HG03139 (cell line): ENCODE results near the gene ADGRB2.
"Not testable (repeated sequence)": the region's sequence is repeated elsewhere in the genome, so short reads cannot be mapped to it uniquely, and the experiment has no call there.

Experiments used
- ATAC-seq: cut with Tn5 transposase; IDR thresholded peaks from one replicate; pipeline ENCODE4 v1.9.1; 2021; ENCODE audit not compliant: unreplicated experiment

ADGRB2 gene

GRCh38 chr1:31727195-31727594, 36.9 kb downstream of the ADGRB2 start:
- ATAC-seq = no peak

DNA sequence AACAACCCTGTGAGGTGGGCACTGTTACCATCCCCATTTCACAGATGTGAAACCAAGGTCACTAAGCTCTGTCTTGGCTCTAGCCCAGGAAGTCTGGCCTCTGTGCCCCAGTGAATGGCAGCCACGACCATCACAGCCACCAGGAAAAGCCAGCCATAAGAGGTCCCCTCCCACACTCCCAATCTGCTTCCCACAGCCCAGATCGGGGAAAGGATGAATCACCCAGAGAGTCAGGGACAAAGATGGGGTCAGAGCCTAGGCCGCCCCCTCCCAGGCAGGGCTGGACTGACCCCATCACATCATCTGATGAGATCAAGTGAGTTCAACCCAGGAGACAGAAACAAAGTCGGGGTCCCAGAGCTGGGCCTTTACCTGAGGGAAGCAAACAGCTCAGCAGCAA, 37.4 kb downstream of the ADGRB2 start:
- no peak for ATAC-seq

DNA sequence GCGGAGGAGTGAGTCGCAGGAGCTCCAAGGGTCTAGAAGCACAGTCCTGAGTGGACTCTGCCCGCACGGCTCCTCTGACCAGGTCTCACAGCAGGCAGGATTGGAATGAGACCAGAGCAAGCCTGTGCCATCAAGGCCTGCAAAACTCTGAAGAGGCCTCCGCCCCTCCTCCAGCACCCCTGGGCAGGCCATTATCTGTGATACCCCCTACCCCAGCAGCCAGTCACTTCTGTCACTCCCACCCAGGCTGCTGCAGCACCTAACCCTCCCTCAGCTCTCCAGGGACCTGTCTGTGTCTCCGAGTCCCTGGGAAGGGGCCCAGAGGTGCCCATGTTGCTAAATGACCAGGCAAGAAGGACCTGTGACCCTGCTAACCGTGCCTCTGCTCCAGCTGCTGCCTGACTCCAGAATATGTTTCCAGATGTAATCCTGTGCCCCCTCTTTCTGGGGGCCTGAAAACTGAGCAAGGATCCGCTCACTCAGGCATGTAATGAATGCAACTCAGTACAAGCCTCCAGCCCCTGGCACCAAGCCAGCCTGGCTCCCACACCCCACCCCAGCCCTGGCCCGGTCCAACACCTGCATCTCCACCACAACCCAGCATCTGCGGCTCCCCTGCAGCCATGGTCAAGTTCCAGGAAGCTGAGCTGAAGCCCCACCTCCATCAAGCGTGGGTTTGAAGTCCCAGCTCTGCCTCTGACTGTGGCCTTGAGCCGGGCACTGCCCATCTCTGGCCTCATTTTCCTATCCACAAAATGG, 38.2 kb downstream of the ADGRB2 start:
- ATAC-seq = no peak

DNA sequence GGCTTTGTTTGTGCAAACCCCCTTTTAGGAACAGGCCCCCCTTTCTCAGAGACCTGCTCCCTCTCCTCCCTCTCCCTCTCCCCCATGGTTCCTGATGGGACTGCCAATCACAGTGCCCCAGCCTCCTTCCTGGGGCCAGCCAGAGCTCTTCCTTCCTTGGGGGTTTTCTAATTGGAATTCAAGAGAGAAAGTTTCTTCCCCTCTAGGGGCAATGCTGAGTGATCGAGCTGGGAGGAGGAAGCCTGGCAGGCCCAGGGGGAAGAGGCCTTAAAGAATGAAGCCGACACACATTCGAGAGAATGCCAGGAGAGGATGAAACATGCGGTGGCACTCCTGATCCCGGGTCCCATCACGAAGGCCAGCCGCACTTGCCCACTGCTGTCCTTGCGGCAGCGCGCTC, 39.0 kb downstream of the ADGRB2 start:
- no peak for ATAC-seq

GRCh38 chr1:31723828-31724359, 40.2 kb downstream of the ADGRB2 start:
- no peak for ATAC-seq

GRCh38 chr1:31718327-31718897, 45.7 kb downstream of the ADGRB2 start:
- ATAC-seq = no peak

DNA sequence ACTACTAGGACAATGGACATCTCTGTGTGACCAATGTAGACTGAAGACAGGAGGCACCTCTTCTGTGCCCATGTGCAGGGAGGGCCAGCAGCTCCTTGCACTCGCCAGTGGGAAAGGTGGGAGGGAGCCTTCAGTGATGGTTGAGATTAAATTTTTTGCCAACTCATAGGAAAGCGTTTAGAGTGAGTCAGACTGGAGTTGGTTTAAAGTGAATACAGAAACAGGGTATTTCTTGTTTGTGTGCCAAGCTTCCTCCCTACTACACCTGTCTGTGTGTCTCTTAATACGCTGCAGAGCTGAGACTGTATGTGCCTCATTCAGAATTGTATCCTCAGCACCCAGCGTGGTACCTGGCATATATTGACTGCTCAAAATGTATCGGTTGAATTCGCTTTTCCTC, 46.8 kb downstream of the ADGRB2 start:
- no peak for ATAC-seq

GRCh38 chr1:31715873-31716220, 48.3 kb downstream of the ADGRB2 start:
- no peak for ATAC-seq

GRCh38 chr1:31715087-31715872, 48.9 kb downstream of the ADGRB2 start:
- no peak for ATAC-seq

- ATAC-seq = no peak
Observed at GRCh38 chr1:31714442-31715086, 49.6 kb downstream of the ADGRB2 start.

DNA sequence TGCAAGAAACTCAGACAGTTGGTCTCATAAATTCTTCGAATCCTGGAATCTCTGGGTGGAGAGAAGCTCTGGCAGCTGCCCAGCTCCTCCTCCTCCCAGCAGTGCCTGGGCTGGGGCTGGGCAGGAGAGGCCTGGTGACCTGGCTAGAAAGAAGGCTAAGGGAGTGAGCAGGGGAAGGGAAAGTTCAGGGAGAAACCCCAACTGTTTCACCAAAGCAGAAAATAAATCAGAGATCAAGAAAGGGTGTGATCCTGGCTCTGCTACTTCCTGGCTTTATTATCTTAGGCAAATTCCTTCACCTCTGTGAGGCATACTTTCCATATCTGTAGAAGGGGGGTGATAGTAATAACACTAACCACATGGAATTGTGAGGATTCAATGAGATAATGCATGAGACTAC, 51.5 kb downstream of the ADGRB2 start:
- no peak for ATAC-seq

GRCh38 chr1:31712068-31712467, 52.1 kb downstream of the ADGRB2 start:
- no peak for ATAC-seq

DNA sequence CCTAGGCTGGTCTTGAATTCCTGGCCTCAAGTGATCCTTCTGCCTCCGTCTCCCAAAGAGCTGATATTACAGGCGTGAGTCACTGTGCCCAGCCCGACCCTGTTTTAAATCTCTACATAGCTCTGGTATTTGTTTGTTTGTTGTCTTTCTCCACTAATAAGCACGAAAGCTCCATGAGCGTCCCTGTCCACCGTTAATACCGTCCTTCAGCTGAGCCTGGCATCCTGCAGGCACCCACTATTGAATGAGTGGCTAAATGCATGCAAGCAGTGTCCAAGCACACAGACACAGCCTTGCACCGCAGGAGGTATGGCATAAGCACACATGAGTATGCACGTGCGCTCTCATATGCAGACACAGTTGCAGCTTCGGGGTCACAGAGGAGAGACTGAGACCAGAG, 55.8 kb downstream of the ADGRB2 start:
- ATAC-seq = no peak

DNA sequence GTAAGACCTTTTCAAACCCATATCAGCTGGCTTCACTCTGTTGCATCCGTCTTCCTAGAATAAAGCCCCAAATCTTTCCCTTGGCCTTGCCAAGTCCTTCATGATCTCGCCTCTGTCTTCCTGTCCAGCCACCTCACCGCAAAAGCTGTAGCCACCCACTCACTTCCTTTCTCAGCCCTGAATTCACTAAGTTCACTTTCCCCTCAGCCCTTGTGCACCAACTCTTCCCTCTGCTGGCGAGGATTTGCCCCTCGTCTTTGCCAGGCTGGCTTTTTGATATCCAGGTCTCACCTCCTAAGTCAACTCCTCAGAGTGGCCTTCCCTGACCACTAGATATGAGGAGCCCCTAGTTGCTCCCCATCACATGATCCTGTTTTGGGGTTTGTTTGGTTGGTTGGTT, 56.4 kb downstream of the ADGRB2 start:
- ATAC-seq = no peak

GRCh38 chr1:31707059-31707600, 57.0 kb downstream of the ADGRB2 start:
- ATAC-seq = not testable (repeated sequence)

DNA sequence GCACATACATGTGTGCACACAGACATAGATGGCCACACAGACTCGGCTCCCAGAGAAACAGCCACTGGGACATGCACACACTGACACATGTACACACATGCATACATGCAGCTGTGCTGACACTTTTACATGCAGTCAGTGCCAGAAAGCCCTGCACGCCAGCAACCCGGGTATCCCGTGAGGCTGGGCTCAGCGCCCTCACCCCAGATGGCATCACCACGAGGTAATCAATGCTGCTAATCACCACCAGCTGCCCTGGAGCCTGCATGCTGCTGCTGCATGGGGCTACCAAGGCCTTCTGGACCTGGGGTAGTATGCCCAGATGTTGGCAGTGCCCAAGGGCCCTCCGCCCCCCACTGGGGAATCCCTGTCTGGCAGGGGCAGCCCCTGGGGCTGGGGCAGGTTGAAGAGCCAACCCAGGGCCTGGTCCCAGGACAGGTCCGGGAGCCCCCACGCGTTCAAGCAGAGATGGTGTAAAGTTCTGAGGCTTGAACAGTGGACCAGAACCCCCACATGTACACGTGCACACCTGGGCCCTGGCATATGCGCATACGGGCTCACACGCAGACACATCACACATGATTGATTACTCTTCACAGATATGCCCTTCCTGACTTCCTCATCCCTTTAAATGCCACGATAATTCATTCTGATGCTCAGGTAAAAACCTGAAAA, 57.6 kb downstream of the ADGRB2 start:
- no peak for ATAC-seq

GRCh38 chr1:31705080-31705866, 58.9 kb downstream of the ADGRB2 start:
- no peak for ATAC-seq

GRCh38 chr1:31704271-31705079, 59.7 kb downstream of the ADGRB2 start:
- no peak for ATAC-seq
